ENCODE measurements around the gene ARHGAP33.

ARHGAP33 gene

GRCh38 chr19:35740423-35741202, 34.8 kb upstream of the ARHGAP33 start:
- DNase-seq = peak; percentile 97

DNA sequence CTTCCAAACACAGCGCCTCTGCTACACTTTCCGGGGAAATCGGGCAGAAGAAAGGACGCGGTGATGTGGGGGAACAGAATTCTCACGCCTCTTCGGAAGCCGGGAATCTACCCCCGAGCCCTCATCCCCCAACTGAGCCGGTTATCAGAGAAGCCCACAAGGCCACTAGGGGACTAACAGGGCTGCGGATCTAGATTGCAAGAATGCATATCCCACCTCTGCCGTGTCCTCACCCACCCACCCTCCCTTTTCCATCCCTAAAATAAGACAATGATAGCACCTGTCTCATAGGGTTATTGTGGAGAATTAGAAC, 34.2 kb upstream of the ARHGAP33 start:
- DNase-seq = no peak

- DNase-seq = no peak
Observed at GRCh38 chr19:35742121-35742724, 33.1 kb upstream of the ARHGAP33 start, which contains the start of gene IGFLR1. TSS of gene IGFLR1 (minus strand) at chr19:35742452. CDS start at chr19:35741180, 1,272 bp downstream.

DNA sequence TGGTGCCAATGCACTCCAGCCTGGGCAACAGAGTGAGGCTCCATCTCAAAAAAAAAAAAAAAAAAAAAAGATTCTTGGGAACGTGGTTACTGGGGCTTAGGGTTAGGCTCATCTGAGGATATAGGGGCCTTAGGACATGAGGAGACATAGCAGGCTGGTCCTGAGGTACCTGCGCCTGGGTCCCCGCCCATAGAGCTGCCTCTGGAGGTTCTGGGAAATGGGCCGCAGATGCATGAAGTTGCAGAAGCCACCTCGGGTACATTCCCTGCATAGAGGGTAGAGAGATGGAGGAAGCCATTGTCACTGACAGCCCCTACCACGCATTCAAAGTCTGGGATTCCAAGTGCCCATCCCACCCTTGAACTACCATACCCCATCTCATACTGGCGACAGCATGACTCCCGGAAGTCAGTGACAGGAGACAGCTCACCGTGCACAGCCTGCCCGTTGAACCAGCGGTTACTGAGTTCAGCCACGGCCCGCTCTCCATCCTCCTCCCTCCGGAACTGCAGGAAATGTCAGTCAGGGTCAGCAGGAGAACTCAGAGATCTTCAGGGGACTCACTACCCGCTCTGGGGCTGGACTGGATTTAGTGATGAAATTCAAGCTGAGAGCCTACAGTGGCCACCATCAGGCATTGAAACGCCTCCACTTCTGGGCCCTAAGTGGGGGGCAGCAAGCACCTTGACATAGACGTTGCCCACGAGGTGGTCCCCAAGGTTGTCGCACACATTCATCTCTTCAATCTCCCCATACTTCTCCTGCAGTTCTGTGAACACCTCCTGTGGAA, 31.5 kb upstream of the ARHGAP33 start:
- DNase-seq = no peak

DNA sequence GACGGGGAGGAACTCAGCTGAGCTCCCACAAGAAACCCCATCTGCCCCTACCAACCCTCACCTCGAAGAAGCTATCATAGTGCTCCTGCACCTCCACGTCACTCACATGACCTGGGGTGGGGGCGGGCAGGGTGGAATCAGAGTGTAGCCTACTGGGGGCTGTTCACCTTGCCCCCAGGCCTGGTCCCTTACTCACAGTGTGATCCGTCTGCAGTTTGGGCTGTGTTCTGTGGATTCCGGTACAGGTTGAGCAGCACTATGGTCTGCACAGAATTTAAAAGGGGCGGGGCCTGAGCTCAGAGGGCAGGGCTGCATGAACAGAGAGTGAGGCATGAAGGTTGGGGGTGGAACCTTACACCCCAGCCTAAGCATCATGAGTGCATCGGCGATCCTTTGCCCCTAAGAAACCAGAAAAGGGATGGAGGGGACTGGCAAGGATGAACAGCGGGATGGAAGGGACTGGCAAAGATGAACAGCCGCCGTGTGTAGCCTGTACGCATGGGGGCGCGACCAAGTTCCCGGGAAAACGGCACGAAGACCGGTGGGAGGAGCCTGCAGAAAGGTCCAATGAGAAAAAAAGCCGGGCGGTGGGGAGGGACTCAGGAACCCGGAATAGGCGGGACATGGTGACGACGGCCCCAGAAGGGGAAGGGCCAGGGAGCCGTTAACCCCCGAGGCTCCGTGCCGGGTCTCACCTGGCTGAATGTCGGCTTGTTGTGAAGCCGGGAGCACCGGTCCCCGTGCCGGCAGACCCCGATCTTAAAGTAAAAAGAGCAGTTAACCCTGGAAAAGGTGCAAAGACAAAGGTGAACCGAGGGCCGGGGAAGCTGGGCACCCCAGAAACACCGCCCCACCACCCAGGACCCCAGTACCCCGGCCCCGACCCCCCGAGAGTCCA, 30.7 kb upstream of the ARHGAP33 start:
- peak; percentile 92 for DNase-seq

DNA sequence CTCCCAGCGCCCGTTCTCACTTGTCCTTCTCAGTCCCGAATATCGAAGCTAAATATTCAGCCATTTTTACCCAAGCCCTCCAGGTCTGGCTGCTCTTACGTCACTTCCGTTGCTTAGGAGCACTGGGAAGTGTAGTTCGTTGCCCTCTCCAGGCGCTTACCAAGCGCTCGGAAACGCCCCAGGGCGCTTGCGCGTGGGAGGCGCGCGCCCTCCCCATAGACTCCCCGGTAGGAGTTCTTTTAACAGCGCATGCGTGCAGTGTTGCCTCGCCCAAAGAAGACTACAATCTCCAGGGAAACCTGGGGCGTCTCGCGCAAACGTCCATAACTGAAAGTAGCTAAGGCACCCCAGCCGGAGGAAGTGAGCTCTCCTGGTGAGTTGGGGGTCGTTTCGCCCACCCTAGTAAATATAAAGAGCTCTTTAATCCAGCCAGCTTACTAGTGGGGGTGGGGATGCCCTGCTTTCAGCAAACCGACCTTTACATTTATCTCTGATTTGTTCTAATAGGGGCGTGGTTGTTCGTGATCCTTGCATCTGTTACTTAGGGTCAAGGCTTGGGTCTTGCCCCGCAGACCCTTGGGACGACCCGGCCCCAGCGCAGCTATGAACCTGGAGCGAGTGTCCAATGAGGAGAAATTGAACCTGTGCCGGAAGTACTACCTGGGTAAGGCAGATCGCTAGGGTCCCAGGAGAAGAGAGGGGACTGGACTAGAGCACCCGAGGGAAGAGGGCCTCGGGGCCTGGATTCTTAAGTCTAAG, 29.9 kb upstream of the ARHGAP33 start, which contains the start of the genes PSENEN and U2AF1L4:
PSENEN (plus strand) TSS at position 324 of the 759 bp plus-strand sequence; CDS start at position 604, 280 bp downstream.
U2AF1L4 (minus strand) TSS at position 91 of the 759 bp plus-strand sequence; CDS start at position 64, 27 bp downstream.
- peak; percentile 96 for DNase-seq

- DNase-seq = no peak
Observed at GRCh38 chr19:35746087-35746462, 29.3 kb upstream of the ARHGAP33 start.

GRCh38 chr19:35746531-35746930, 28.8 kb upstream of the ARHGAP33 start:
- DNase-seq = no peak

GRCh38 chr19:35748106-35749020, 27.0 kb upstream of the ARHGAP33 start, which contains the start of gene LIN37:
TSS of gene LIN37 (plus strand) at chr19:35748576. CDS start at chr19:35748725, 149 bp downstream.
- DNase-seq = peak; percentile 98

DNA sequence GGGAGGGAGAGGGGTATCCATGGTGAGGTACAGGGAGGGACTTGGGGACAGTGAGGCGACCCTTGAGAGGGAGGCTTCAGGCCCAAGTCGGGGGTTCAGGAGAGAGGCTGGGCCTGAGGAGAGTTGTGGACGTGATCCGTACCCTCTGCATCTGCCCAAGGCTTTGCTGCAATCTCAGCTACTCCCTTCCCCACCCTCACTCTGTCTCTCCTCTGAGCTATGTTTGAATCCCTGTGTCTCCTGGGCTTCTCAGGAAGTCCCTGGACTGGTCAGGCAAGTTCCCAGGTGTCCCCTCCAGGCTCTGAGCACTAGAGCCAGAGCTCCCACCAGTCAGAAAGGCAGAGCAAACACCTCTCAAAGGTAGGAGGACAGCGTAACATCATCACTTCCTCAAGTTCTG, 25.2 kb upstream of the ARHGAP33 start:
- no peak for DNase-seq

GRCh38 chr19:35751839-35752745, 23.3 kb upstream of the ARHGAP33 start:
- no peak for DNase-seq

- DNase-seq = no peak
Observed at GRCh38 chr19:35752746-35753350, 22.5 kb upstream of the ARHGAP33 start.

- DNase-seq = no peak
Observed at GRCh38 chr19:35753634-35754369, 21.6 kb upstream of the ARHGAP33 start.

DNA sequence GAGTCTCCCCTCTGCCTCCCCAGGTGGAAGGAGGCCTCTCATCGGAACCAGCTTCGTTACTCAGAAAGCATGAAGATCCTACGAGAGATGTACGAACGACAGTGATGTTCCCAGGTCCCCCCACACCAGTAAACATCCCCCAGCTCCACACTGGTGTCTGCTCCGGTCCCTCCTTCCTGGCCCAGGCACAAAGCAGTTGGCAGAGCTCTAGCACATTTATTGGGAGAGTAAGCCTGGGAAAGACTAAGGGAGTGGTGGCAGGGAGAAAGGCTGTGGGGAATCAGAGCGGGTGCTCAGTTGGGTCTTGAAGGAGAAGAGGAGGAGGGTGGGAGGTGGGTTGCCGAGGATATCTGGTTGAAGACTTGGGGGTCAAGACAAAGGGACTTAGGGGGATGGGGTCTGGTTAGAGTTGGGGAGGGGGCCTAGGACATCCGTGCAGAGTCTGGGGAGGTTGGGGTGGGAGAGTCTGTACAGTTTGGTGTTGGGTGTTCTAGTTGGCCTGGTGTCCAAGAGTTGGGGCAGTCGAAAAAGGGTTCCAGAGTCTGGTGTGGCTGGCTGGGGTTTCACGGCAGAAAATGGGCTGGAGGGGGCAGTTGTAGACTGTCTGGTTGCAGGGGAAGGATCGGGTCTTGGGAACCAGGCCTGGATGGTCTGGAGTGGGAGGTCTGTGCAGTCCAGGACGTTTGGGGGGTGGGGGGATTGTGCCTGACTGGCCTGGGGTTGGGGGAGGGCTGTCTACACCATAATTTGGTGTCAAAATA, 20.8 kb upstream of the ARHGAP33 start:
- DNase-seq = no peak

- DNase-seq = no peak
Observed at GRCh38 chr19:35755131-35755549, 20.2 kb upstream of the ARHGAP33 start.

GRCh38 chr19:35755550-35756376, 19.6 kb upstream of the ARHGAP33 start:
- no peak for DNase-seq
